SK-N-SH (cell line): Measurements from ENCODE around the gene SCN2A.
"Not testable (repeated sequence)": the region's sequence is repeated elsewhere in the genome, so short reads cannot be mapped to it uniquely, and the experiment has no call there.

Experiments
- POLR2AphosphoS5 ChIP-seq: IDR thresholded peaks from 2 replicates; pipeline ENCODE4 v1.6.1; 2012; ENCODE audit warnings: low read depth, low read length
- SIN3A ChIP-seq: IDR thresholded peaks from 2 replicates; pipeline ENCODE4 v1.6.1; 2012; ENCODE audit warnings: low read depth, mild to moderate bottlenecking, low read length, moderate library complexity, borderline replicate concordance
- TCF12 ChIP-seq: IDR thresholded peaks from 2 replicates; pipeline ENCODE4 v1.4.0; 2012
- TF ChIP-seq, protein P1 (sequence below): fragments of 200-600 bp; sonication (generic); IDR thresholded peaks from 2 replicates; pipeline ENCODE4 v1.6.1; 2017; ENCODE audit warnings: antibody characterized with exemption, mild to moderate bottlenecking, moderate library complexity
- TF ChIP-seq, protein P2 (sequence below): IDR thresholded peaks from 2 replicates; pipeline ENCODE4 v1.4.0; 2012; ENCODE audit warnings: low read depth, borderline replicate concordance
- TF ChIP-seq, protein P3 (sequence below): IDR thresholded peaks from 2 replicates; pipeline ENCODE4 v1.4.0; 2012; ENCODE audit warnings: low read depth, borderline replicate concordance

DNA sequence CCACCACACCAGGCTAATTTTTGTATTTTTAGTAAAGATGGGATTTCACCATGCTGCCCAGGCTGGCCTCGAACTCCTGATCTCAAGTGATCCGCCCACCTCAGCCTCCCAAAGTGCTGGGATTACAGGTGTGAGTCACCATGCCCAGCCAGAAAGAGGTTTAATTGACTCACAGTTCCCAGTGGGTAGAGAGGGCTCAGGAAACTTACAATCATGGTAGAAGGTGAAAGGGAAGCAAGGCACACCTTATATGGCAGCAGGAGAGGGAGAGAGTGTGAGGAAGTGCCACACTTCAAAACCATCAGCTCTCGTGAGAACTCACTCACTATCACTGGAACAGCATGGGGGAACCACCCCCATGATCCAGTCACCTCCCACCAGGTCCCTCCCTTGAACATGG, 159.4 kb downstream of the SCN2A start:
- not testable (repeated sequence) for TF ChIP-seq TCF12, SIN3A, POLR2AphosphoS5
- TF ChIP-seq, protein P1, sequence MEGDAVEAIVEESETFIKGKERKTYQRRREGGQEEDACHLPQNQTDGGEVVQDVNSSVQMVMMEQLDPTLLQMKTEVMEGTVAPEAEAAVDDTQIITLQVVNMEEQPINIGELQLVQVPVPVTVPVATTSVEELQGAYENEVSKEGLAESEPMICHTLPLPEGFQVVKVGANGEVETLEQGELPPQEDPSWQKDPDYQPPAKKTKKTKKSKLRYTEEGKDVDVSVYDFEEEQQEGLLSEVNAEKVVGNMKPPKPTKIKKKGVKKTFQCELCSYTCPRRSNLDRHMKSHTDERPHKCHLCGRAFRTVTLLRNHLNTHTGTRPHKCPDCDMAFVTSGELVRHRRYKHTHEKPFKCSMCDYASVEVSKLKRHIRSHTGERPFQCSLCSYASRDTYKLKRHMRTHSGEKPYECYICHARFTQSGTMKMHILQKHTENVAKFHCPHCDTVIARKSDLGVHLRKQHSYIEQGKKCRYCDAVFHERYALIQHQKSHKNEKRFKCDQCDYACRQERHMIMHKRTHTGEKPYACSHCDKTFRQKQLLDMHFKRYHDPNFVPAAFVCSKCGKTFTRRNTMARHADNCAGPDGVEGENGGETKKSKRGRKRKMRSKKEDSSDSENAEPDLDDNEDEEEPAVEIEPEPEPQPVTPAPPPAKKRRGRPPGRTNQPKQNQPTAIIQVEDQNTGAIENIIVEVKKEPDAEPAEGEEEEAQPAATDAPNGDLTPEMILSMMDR: not testable (repeated sequence)
- TF ChIP-seq, protein P2, sequence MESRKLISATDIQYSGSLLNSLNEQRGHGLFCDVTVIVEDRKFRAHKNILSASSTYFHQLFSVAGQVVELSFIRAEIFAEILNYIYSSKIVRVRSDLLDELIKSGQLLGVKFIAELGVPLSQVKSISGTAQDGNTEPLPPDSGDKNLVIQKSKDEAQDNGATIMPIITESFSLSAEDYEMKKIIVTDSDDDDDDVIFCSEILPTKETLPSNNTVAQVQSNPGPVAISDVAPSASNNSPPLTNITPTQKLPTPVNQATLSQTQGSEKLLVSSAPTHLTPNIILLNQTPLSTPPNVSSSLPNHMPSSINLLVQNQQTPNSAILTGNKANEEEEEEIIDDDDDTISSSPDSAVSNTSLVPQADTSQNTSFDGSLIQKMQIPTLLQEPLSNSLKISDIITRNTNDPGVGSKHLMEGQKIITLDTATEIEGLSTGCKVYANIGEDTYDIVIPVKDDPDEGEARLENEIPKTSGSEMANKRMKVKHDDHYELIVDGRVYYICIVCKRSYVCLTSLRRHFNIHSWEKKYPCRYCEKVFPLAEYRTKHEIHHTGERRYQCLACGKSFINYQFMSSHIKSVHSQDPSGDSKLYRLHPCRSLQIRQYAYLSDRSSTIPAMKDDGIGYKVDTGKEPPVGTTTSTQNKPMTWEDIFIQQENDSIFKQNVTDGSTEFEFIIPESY: not testable (repeated sequence)
- TF ChIP-seq, protein P3, sequence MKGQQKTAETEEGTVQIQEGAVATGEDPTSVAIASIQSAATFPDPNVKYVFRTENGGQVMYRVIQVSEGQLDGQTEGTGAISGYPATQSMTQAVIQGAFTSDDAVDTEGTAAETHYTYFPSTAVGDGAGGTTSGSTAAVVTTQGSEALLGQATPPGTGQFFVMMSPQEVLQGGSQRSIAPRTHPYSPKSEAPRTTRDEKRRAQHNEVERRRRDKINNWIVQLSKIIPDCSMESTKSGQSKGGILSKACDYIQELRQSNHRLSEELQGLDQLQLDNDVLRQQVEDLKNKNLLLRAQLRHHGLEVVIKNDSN: not testable (repeated sequence)
